ENCODE results near the gene SUGP2. TPM values are rescaled to one million over a fixed set of nuclear protein-coding genes. Genes with fewer than 3 reads are reported as not detected.
A peak's percentile ranks its signal among the peaks of the same experiment; 100 is the strongest.

SUGP2 gene
- total RNA-seq, 6 experiments from 2014 or later: 17.4 to 36.4 (median 30.0) TPM

DNA sequence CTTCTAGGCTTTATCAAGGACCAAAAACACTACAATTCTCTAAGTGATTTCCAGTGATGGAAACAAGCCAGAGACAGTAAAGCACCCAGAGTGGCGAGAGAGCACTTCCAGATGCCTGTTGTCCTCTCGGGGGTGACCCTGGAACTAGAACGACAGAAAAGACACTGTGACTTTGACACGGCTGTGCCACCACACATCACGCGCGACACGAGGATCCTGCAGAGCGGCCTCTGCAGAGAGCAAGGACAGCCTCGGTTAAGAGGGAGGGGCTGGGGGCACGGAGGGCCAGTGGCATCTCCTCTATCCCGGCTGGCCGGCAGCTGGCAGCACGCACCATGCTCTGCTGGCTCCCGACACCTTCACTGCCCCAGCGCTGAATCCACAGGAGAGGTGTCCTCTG lies 42.3 kb downstream of the SUGP2 start:
- Histone ChIP-seq H3K27ac (no peak overlapping the region), H3K27me3 (no peaks in the 10 kb centered on the region), H3K4me1 (no peaks in the 10 kb centered on the region), H3K4me3 (no peak overlapping the region), H3K36me3 (peaks cover 0 to 26% (median 6%) of the 10 kb centered on the region in 4 donors), H3K9me3 (no peaks in the 10 kb centered on the region)
- no peak for DNase-seq
- intact Hi-C loops (cut with DNase I): no loop called here
- TF ChIP-seq POLR2A (IDR thresholded peaks at IDR 0.05): no peak
- TF ChIP-seq, protein P1, sequence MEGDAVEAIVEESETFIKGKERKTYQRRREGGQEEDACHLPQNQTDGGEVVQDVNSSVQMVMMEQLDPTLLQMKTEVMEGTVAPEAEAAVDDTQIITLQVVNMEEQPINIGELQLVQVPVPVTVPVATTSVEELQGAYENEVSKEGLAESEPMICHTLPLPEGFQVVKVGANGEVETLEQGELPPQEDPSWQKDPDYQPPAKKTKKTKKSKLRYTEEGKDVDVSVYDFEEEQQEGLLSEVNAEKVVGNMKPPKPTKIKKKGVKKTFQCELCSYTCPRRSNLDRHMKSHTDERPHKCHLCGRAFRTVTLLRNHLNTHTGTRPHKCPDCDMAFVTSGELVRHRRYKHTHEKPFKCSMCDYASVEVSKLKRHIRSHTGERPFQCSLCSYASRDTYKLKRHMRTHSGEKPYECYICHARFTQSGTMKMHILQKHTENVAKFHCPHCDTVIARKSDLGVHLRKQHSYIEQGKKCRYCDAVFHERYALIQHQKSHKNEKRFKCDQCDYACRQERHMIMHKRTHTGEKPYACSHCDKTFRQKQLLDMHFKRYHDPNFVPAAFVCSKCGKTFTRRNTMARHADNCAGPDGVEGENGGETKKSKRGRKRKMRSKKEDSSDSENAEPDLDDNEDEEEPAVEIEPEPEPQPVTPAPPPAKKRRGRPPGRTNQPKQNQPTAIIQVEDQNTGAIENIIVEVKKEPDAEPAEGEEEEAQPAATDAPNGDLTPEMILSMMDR (IDR thresholded peaks at IDR 0.05): no peak
- 69% methylated on average over 10 of the region's 16 CpGs for WGBS (ENCODE audit: insufficient coverage, low coverage, low lambda C conversion rate, missing lambda C conversion rate)
- no peak for ATAC-seq

DNA sequence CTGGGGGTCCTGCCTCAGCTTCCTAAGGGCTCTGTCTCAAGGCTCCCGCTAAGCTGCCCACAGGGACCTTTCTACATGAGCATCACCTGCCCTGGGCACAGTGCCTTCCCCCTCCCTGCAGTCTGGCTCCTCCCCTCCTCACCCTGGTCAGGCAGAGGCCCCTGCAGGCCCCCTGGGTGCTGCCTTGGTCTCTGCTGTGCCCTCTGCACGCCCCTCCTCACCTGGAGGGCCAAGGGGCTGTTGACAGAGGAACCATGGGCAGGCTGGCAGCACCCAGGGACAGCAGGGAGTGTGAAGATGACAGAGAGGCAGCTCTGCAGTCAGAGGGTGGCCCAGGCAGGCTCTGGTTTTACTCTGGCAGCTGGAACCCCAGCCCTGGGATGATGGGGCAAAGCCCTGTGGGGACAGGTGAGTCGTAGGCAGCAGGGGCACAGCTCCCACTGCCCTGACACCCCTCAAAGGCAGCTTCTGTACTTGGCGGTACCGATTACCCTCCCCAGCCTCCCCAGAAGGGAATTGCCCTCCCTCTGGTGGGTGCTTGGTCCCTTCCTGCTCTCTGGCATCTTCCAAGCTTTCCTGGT lies 43.1 kb downstream of the SUGP2 start:
- DNase-seq (no peak), ATAC-seq (peak in 2 of 4 donors; percentile 8 to 9)
- Histone ChIP-seq H3K27me3 (no peaks in the 10 kb centered on the region), H3K4me3 (no peak overlapping the region), H3K9me3 (no peaks in the 10 kb centered on the region), H3K36me3 (peaks cover 0 to 21% (median 6%) of the 10 kb centered on the region in 4 donors), H3K27ac (no peak overlapping the region), H3K4me1 (no peaks in the 10 kb centered on the region)
- intact Hi-C loops (cut with DNase I): no loop called here
- TF ChIP-seq, protein P1 (IDR thresholded peaks at IDR 0.05): no peak
- TF ChIP-seq POLR2A (IDR thresholded peaks at IDR 0.05): no peak
- WGBS (ENCODE audit: insufficient coverage, low coverage, low lambda C conversion rate, missing lambda C conversion rate): no CpG with 5 or more reads among the region's 5 CpGs

- DNase-seq (no peak), ATAC-seq (no peak)
- WGBS (ENCODE audit: insufficient coverage, low coverage, low lambda C conversion rate, missing lambda C conversion rate): 69% methylated on average over 9 of the region's 10 CpGs
- intact Hi-C loops (cut with DNase I): no loop called here
- H3K27me3 ChIP-seq: no peaks in the 10 kb centered on the region
- H3K4me1 ChIP-seq: peaks cover 0 to 5% (median 0%) of the 10 kb centered on the region in 4 donors
- H3K9me3 ChIP-seq: no peaks in the 10 kb centered on the region
- TF ChIP-seq POLR2A (IDR thresholded peaks at IDR 0.05): no peak
- TF ChIP-seq, protein P1 (IDR thresholded peaks at IDR 0.05): no peak
- no peak overlapping the region for H3K4me3 ChIP-seq
- H3K27ac ChIP-seq: no peak overlapping the region
- peaks cover 0 to 17% (median 5%) of the 10 kb centered on the region in 4 donors for H3K36me3 ChIP-seq
Observed at GRCh38 chr19:18989316-18989715, 44.0 kb downstream of the SUGP2 start.

DNA sequence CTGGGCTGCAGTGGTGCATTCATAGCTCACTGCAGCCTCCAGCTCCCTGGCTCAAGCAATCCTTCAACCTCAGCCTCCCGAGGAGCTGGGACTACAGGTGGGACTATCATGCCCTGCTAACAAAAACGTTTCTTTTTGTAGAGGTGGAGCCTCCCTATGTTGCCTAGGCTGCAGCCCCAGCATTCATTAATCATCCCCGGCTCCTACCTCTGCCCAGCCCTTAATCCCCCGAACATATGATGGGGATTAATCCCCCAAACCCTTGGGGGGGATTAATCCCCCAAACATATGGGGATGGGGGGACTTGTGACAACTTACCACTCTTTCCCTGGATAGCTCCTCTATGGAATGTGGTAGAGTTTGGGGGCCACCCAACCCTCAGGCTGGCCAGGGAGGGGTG lies 45.9 kb downstream of the SUGP2 start:
- 48% methylated on average over 3 of the region's 4 CpGs for WGBS (ENCODE audit: insufficient coverage, low coverage, low lambda C conversion rate, missing lambda C conversion rate)
- Histone ChIP-seq H3K4me3 (no peak overlapping the region), H3K27me3 (no peaks in the 10 kb centered on the region), H3K36me3 (no peaks in the 10 kb centered on the region), H3K9me3 (no peaks in the 10 kb centered on the region), H3K27ac (no peak overlapping the region), H3K4me1 (peaks cover 0 to 5% (median 0%) of the 10 kb centered on the region in 4 donors)
- ATAC-seq: no peak
- TF ChIP-seq, protein P1 (IDR thresholded peaks at IDR 0.05): no peak
- TF ChIP-seq POLR2A (IDR thresholded peaks at IDR 0.05): no peak
- intact Hi-C loops (cut with DNase I): no loop called here
- no peak for DNase-seq

All from right lobe of liver (tissue), 6 donors.